Measurements from ENCODE around the gene SELP. TPM values are rescaled to one million over a fixed set of nuclear protein-coding genes. Genes with fewer than 3 reads are reported as not detected.

The SELP gene
- total RNA-seq, 1 experiment from 2014 or later, result 0.17 TPM

GRCh38 chr1:169586067-169586394 lies 43.9 kb downstream of the SELP start (continued):
- TF ChIP-seq CDX4 (CRISPR knock-in tag; IDR thresholded peaks at IDR 0.05; ENCODE audit: borderline replicate concordance), result no peak
- TF ChIP-seq NFATC4 (CRISPR knock-in tag; IDR thresholded peaks at IDR 0.05), result no peak
- TF ChIP-seq NR3C1 (CRISPR knock-in tag; conservative IDR thresholded peaks at IDR 0.05; ENCODE audit: low read depth), result no peak
- TF ChIP-seq ATF1 (CRISPR knock-in tag; IDR thresholded peaks at IDR 0.05), result no peak
- TF ChIP-seq, protein P1, sequence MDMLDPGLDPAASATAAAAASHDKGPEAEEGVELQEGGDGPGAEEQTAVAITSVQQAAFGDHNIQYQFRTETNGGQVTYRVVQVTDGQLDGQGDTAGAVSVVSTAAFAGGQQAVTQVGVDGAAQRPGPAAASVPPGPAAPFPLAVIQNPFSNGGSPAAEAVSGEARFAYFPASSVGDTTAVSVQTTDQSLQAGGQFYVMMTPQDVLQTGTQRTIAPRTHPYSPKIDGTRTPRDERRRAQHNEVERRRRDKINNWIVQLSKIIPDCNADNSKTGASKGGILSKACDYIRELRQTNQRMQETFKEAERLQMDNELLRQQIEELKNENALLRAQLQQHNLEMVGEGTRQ (CRISPR knock-in tag; IDR thresholded peaks at IDR 0.05), result no peak
- TF ChIP-seq CREM (CRISPR knock-in tag; IDR thresholded peaks at IDR 0.05), result no peak
- TF ChIP-seq MYBL2 (CRISPR knock-in tag; IDR thresholded peaks at IDR 0.05), result no peak
- no peak for TF ChIP-seq GABPB1 (CRISPR knock-in tag; IDR thresholded peaks at IDR 0.05)
- TF ChIP-seq FOXK1 (CRISPR knock-in tag; IDR thresholded peaks at IDR 0.05), result no peak

GRCh38 chr1:169585181-169585580 lies 44.7 kb downstream of the SELP start:
- DNase-seq (ENCODE audit: low spot score), result no peak
- Mint-ChIP-seq H3K4me1 (peaks cover 6% of the 10 kb centered on the region; the same call in 1 of the 2 replicates), H3K9me3 (no peaks in the 10 kb centered on the region), H3K27ac (no peak overlapping the region), H3K36me3 (no peaks in the 10 kb centered on the region), H3K27me3 (ENCODE audit: low read depth) (peaks cover 4% of the 10 kb centered on the region; the same call in 1 of the 2 replicates), H3K4me3 (no peak overlapping the region)
- ChIA-PET CTCF (interaction anchor here (2.2 kb wide), 1 partner anchor 127 kb away, joined by 36 read pairs; no protein-coding TSS in a partner anchor), POLR2A (no interaction called here)
- no peak for ATAC-seq
- TF ChIP-seq ZBTB21 (CRISPR knock-in tag; IDR thresholded peaks at IDR 0.05; ENCODE audit: borderline replicate concordance), result no peak
- no peak for TF ChIP-seq CBFB (CRISPR knock-in tag; IDR thresholded peaks at IDR 0.05; ENCODE audit: low read depth)
- TF ChIP-seq, protein P2, sequence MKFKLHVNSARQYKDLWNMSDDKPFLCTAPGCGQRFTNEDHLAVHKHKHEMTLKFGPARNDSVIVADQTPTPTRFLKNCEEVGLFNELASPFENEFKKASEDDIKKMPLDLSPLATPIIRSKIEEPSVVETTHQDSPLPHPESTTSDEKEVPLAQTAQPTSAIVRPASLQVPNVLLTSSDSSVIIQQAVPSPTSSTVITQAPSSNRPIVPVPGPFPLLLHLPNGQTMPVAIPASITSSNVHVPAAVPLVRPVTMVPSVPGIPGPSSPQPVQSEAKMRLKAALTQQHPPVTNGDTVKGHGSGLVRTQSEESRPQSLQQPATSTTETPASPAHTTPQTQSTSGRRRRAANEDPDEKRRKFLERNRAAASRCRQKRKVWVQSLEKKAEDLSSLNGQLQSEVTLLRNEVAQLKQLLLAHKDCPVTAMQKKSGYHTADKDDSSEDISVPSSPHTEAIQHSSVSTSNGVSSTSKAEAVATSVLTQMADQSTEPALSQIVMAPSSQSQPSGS (CRISPR knock-in tag; IDR thresholded peaks at IDR 0.05; ENCODE audit: borderline replicate concordance, low read depth), result no peak
- TF ChIP-seq E2F5 (CRISPR knock-in tag; IDR thresholded peaks at IDR 0.05), result no peak
- TF ChIP-seq MYBL2 (CRISPR knock-in tag; IDR thresholded peaks at IDR 0.05), result no peak
- TF ChIP-seq JUN (CRISPR knock-in tag; IDR thresholded peaks at IDR 0.05), result no peak
- TF ChIP-seq, protein P3, sequence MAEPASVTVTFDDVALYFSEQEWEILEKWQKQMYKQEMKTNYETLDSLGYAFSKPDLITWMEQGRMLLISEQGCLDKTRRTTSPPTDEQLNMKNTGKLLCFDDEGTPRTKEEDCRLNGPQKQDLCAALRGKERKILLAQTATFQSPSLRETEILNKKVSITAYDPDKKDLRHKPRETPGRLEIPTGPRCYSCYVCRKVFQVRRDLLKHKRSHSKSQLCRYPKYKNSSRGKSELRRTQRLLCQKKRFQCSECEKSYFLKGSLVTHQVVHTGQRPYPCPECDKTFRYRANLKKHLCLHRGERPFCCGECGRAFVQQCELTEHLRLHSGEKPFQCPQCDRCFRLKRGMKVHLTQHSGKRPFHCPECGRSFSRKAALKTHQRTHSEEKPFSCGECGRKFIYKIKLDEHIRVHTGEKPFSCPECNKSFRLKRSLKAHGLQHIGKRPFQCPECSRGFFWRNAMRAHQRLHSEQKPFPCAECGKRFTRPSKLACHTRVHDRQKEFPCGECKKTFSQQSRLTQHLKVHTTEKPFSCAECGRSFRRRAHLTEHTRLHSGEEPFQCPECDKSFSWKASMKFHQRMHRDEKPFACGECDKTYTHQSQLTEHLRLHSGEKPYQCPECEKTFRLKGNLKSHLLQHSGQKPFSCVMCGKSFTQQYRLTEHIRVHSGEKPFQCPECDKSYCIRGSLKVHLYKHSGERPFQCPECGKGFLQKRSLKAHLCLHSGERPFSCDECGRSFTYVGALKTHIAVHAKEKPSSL (CRISPR knock-in tag; conservative IDR thresholded peaks at IDR 0.05), result no peak
- TF ChIP-seq ZNF671 (CRISPR knock-in tag; IDR thresholded peaks at IDR 0.05), result no peak

- H3K4me3 Mint-ChIP-seq, result no peak overlapping the region
- peaks cover 6% of the 10 kb centered on the region; the same call in 1 of the 2 replicates for H3K4me1 Mint-ChIP-seq
- H3K27me3 Mint-ChIP-seq (ENCODE audit: low read depth), result peaks cover 4% of the 10 kb centered on the region; the same call in 1 of the 2 replicates
- no peaks in the 10 kb centered on the region for H3K9me3 Mint-ChIP-seq
- POLR2A ChIA-PET, result no interaction called here
- no peak for DNase-seq (ENCODE audit: low spot score)
- no peak overlapping the region for H3K27ac Mint-ChIP-seq
- CTCF ChIA-PET, result no interaction called here
- no peak for ATAC-seq
- no peaks in the 10 kb centered on the region for H3K36me3 Mint-ChIP-seq
- TF ChIP-seq ZNF121 (CRISPR knock-in tag; IDR thresholded peaks at IDR 0.05), result no peak
- no peak for TF ChIP-seq FOXJ3 (CRISPR knock-in tag; IDR thresholded peaks at IDR 0.05; ENCODE audit: borderline replicate concordance)
- no peak for TF ChIP-seq TEAD4 (CRISPR knock-in tag; IDR thresholded peaks at IDR 0.05)
- no peak for TF ChIP-seq SOX15 (CRISPR knock-in tag; IDR thresholded peaks at IDR 0.05)
- TF ChIP-seq, protein P4, sequence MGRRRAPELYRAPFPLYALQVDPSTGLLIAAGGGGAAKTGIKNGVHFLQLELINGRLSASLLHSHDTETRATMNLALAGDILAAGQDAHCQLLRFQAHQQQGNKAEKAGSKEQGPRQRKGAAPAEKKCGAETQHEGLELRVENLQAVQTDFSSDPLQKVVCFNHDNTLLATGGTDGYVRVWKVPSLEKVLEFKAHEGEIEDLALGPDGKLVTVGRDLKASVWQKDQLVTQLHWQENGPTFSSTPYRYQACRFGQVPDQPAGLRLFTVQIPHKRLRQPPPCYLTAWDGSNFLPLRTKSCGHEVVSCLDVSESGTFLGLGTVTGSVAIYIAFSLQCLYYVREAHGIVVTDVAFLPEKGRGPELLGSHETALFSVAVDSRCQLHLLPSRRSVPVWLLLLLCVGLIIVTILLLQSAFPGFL (CRISPR knock-in tag; IDR thresholded peaks at IDR 0.05; ENCODE audit: borderline replicate concordance), result no peak
- TF ChIP-seq, protein P5, sequence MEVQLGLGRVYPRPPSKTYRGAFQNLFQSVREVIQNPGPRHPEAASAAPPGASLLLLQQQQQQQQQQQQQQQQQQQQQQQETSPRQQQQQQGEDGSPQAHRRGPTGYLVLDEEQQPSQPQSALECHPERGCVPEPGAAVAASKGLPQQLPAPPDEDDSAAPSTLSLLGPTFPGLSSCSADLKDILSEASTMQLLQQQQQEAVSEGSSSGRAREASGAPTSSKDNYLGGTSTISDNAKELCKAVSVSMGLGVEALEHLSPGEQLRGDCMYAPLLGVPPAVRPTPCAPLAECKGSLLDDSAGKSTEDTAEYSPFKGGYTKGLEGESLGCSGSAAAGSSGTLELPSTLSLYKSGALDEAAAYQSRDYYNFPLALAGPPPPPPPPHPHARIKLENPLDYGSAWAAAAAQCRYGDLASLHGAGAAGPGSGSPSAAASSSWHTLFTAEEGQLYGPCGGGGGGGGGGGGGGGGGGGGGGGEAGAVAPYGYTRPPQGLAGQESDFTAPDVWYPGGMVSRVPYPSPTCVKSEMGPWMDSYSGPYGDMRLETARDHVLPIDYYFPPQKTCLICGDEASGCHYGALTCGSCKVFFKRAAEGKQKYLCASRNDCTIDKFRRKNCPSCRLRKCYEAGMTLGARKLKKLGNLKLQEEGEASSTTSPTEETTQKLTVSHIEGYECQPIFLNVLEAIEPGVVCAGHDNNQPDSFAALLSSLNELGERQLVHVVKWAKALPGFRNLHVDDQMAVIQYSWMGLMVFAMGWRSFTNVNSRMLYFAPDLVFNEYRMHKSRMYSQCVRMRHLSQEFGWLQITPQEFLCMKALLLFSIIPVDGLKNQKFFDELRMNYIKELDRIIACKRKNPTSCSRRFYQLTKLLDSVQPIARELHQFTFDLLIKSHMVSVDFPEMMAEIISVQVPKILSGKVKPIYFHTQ (CRISPR knock-in tag; IDR thresholded peaks at IDR 0.05), result no peak
- TF ChIP-seq, protein P1 (CRISPR knock-in tag; IDR thresholded peaks at IDR 0.05), result no peak
- TF ChIP-seq MXD4 (CRISPR knock-in tag; IDR thresholded peaks at IDR 0.05; ENCODE audit: borderline replicate concordance), result no peak
Observed at GRCh38 chr1:169584483-169585144, 45.3 kb downstream of the SELP start.
